ENCODE data around the gene RNF220. TPM values are rescaled to one million over a fixed set of nuclear protein-coding genes. Genes with fewer than 3 reads are reported as not detected.

The RNF220 gene
- total RNA-seq, 1 donor from 2014 or later: 47.1 TPM

GRCh38 chr1:44547837-44548236, 142.8 kb downstream of the RNF220 start:
- Histone ChIP-seq H3K4me3 (ENCODE audit: insufficient read depth, low read depth, low read length) (no peak overlapping the region), H3K4me2 (ENCODE audit: low read length) (no peak overlapping the region), H3K36me3 (ENCODE audit: insufficient read depth, low read length) (no peaks in the 10 kb centered on the region), H3K4me1 (ENCODE audit: insufficient read depth, low read length) (no peaks in the 10 kb centered on the region), H3K9ac (ENCODE audit: low read length) (no peak overlapping the region), H3K27me3 (ENCODE audit: insufficient read depth, low read length) (peaks cover 20% of the 10 kb centered on the region), H2AFZ (ENCODE audit: low read depth, low read length) (no peak overlapping the region), H3K9me3 (ENCODE audit: insufficient read depth, low read depth, low read length) (no peaks in the 10 kb centered on the region), H4K20me1 (ENCODE audit: insufficient read depth, low read length) (no peaks in the 10 kb centered on the region), H3K27ac (ENCODE audit: low read depth, low read length) (no peak overlapping the region), H3K79me2 (ENCODE audit: insufficient read depth, low read length) (no peaks in the 10 kb centered on the region)
- TF ChIP-seq CTCF (IDR thresholded peaks at IDR 0.05; ENCODE audit: insufficient read depth, low read depth, low read length) (no peak), EZH2 (IDR thresholded peaks at IDR 0.05; ENCODE audit: insufficient read depth, low read length) (no peak)
- H3K27ac Mint-ChIP-seq (ENCODE audit: unreplicated experiment): no peak overlapping the region
- peaks cover 3% of the 10 kb centered on the region for H3K9me3 Mint-ChIP-seq (ENCODE audit: unreplicated experiment)
- FAIRE-seq (no peak), DNase-seq (ENCODE audit: low read depth) (no peak)
- no peak overlapping the region for H3K4me3 Mint-ChIP-seq (ENCODE audit: unreplicated experiment)
- peaks cover 13% of the 10 kb centered on the region for H3K36me3 Mint-ChIP-seq (ENCODE audit: low read depth, unreplicated experiment)
- peaks cover 29% of the 10 kb centered on the region for H3K27me3 Mint-ChIP-seq (ENCODE audit: low read depth, unreplicated experiment)
- H3K4me1 Mint-ChIP-seq (ENCODE audit: low read depth, unreplicated experiment): peaks cover 10% of the 10 kb centered on the region

DNA sequence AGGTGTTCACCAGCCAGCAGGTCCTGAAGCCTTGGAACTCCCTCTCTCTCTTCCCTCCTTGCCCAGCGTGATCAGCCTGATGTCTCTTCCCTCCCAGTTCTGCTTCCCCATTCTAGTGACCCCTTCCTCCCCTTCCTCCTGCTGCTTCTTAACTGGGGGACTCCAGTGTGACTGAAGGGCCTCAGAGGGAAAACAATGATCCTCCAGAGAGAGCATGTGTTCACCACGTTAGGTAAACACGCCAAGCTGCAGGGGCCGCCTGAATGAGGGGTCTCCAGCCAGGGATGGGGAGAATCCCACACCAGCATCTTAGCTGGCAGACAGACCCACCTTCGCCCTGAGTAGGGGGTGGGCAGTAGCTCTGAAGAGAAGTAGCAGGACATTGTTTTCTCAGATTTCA, 144.5 kb downstream of the RNF220 start:
- H3K27ac ChIP-seq (ENCODE audit: low read depth, low read length): no peak overlapping the region
- no peaks in the 10 kb centered on the region for H3K79me2 ChIP-seq (ENCODE audit: insufficient read depth, low read length)
- H3K9ac ChIP-seq (ENCODE audit: low read length): no peak overlapping the region
- H3K4me1 ChIP-seq (ENCODE audit: insufficient read depth, low read length): peaks cover 8% of the 10 kb centered on the region
- H3K9me3 ChIP-seq (ENCODE audit: insufficient read depth, low read depth, low read length): no peaks in the 10 kb centered on the region
- no peak overlapping the region for H3K4me3 Mint-ChIP-seq (ENCODE audit: unreplicated experiment)
- H3K9me3 Mint-ChIP-seq (ENCODE audit: unreplicated experiment): peaks cover 3% of the 10 kb centered on the region
- no peak overlapping the region for H2AFZ ChIP-seq (ENCODE audit: low read depth, low read length)
- no peaks in the 10 kb centered on the region for H4K20me1 ChIP-seq (ENCODE audit: insufficient read depth, low read length)
- no peak for TF ChIP-seq CTCF (IDR thresholded peaks at IDR 0.05; ENCODE audit: insufficient read depth, low read depth, low read length)
- no peak for TF ChIP-seq EZH2 (IDR thresholded peaks at IDR 0.05; ENCODE audit: insufficient read depth, low read length)
- peaks cover 23% of the 10 kb centered on the region for H3K4me1 Mint-ChIP-seq (ENCODE audit: low read depth, unreplicated experiment)
- H3K36me3 Mint-ChIP-seq (ENCODE audit: low read depth, unreplicated experiment): peaks cover 13% of the 10 kb centered on the region
- no peak overlapping the region for H3K4me3 ChIP-seq (ENCODE audit: insufficient read depth, low read depth, low read length)
- FAIRE-seq: no peak
- no peaks in the 10 kb centered on the region for H3K36me3 ChIP-seq (ENCODE audit: insufficient read depth, low read length)
- no peak for DNase-seq (ENCODE audit: low read depth)
- peaks cover 24% of the 10 kb centered on the region for H3K27me3 Mint-ChIP-seq (ENCODE audit: low read depth, unreplicated experiment)
- peaks cover 11% of the 10 kb centered on the region for H3K27me3 ChIP-seq (ENCODE audit: insufficient read depth, low read length)
- no peak overlapping the region for H3K4me2 ChIP-seq (ENCODE audit: low read length)
- no peak overlapping the region for H3K27ac Mint-ChIP-seq (ENCODE audit: unreplicated experiment)

GRCh38 chr1:44553127-44553758, 148.2 kb downstream of the RNF220 start:
- Histone ChIP-seq H3K79me2 (ENCODE audit: insufficient read depth, low read length) (no peaks in the 10 kb centered on the region), H3K27ac (ENCODE audit: low read depth, low read length) (no peak overlapping the region), H3K27me3 (ENCODE audit: insufficient read depth, low read length) (no peaks in the 10 kb centered on the region), H3K36me3 (ENCODE audit: insufficient read depth, low read length) (no peaks in the 10 kb centered on the region), H3K9me3 (ENCODE audit: insufficient read depth, low read depth, low read length) (no peaks in the 10 kb centered on the region), H3K4me2 (ENCODE audit: low read length) (no peak overlapping the region), H4K20me1 (ENCODE audit: insufficient read depth, low read length) (no peaks in the 10 kb centered on the region), H3K9ac (ENCODE audit: low read length) (no peak overlapping the region), H3K4me1 (ENCODE audit: insufficient read depth, low read length) (peaks cover 16% of the 10 kb centered on the region), H3K4me3 (ENCODE audit: insufficient read depth, low read depth, low read length) (no peak overlapping the region), H2AFZ (ENCODE audit: low read depth, low read length) (no peak overlapping the region)
- H3K36me3 Mint-ChIP-seq (ENCODE audit: low read depth, unreplicated experiment): peaks cover 6% of the 10 kb centered on the region
- H3K9me3 Mint-ChIP-seq (ENCODE audit: unreplicated experiment): peaks cover 4% of the 10 kb centered on the region
- peak overlapping the region; percentile 38 for H3K27ac Mint-ChIP-seq (ENCODE audit: unreplicated experiment)
- FAIRE-seq (no peak), DNase-seq (ENCODE audit: low read depth) (no peak)
- peaks cover 12% of the 10 kb centered on the region for H3K27me3 Mint-ChIP-seq (ENCODE audit: low read depth, unreplicated experiment)
- TF ChIP-seq CTCF (IDR thresholded peaks at IDR 0.05; ENCODE audit: insufficient read depth, low read depth, low read length) (no peak), EZH2 (IDR thresholded peaks at IDR 0.05; ENCODE audit: insufficient read depth, low read length) (no peak)
- H3K4me1 Mint-ChIP-seq (ENCODE audit: low read depth, unreplicated experiment): peaks cover 37% of the 10 kb centered on the region
- no peak overlapping the region for H3K4me3 Mint-ChIP-seq (ENCODE audit: unreplicated experiment)

Data from astrocyte (in vitro differentiated cells and primary cell).